Neural progenitor cell (in vitro differentiated cells): Measurements from ENCODE around the gene CBL.

ENCODE experiments used
- EZH2 ChIP-seq: fragments of 200-600 bp; sonication (generic); IDR thresholded peaks from 2 replicates; pipeline ENCODE4 v1.6.1; 2017; ENCODE audit warnings: antibody characterized with exemption, mild to moderate bottlenecking, moderate library complexity
- EZH2phosphoT487 ChIP-seq: fragments of 200-600 bp; sonication (generic); IDR thresholded peaks from 2 replicates; pipeline ENCODE4 v1.6.1; 2017; ENCODE audit warnings: antibody characterized with exemption
- TF ChIP-seq, protein P1 (sequence below): fragments of 200-600 bp; sonication (generic); IDR thresholded peaks from 2 replicates; pipeline ENCODE4 v1.5.1; 2017; ENCODE audit warnings: antibody characterized with exemption, mild to moderate bottlenecking

DNA sequence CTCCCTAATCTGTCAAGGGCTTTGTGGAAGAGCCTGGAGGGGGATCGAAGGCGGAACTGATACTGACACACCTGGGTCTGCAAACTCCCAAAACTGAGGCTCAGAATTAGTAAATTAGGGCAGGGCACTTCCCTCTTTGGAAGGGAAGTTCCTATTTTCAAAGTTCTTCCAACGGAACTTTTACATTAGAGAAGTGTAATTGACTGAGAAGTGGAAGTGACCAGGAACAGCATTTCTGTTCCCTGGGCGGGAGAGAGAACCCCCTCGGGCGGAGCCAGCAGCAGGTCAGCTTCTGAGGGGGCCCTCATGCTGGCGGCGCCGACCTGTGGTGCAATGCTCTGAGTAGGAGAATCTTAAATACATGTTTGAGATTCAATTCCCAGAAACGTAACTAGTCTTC is 1.1 kb upstream of the CBL start:
- TF ChIP-seq, protein P1, sequence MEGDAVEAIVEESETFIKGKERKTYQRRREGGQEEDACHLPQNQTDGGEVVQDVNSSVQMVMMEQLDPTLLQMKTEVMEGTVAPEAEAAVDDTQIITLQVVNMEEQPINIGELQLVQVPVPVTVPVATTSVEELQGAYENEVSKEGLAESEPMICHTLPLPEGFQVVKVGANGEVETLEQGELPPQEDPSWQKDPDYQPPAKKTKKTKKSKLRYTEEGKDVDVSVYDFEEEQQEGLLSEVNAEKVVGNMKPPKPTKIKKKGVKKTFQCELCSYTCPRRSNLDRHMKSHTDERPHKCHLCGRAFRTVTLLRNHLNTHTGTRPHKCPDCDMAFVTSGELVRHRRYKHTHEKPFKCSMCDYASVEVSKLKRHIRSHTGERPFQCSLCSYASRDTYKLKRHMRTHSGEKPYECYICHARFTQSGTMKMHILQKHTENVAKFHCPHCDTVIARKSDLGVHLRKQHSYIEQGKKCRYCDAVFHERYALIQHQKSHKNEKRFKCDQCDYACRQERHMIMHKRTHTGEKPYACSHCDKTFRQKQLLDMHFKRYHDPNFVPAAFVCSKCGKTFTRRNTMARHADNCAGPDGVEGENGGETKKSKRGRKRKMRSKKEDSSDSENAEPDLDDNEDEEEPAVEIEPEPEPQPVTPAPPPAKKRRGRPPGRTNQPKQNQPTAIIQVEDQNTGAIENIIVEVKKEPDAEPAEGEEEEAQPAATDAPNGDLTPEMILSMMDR: no peak
- TF ChIP-seq EZH2: no peak
- no peak for TF ChIP-seq EZH2phosphoT487
